Neural cell (in vitro differentiated cells): ENCODE results near the gene TIGD3. TPM values are rescaled to one million over a fixed set of nuclear protein-coding genes. Genes with fewer than 3 reads are reported as not detected.

Experiments
- H2AFZ ChIP-seq: fragments of 200-600, 300-800 bp; sonication (generic), shearing (Covaris generic); 2 replicates; pipeline ENCODE4 v1.6.0; 2014; ENCODE audit warnings: low read depth, mild to moderate bottlenecking, antibody characterized with exemption, low read length, moderate library complexity
- H3F3A ChIP-seq: fragments of 200-600 bp; shearing (Covaris generic); 2 replicates; pipeline ENCODE4 v1.6.1; 2016; ENCODE audit warnings: mild to moderate bottlenecking, moderate library complexity, mixed read lengths, antibody characterized with exemption, low read length; ENCODE audit not compliant: insufficient read depth, poor library complexity, severe bottlenecking
- H3K27ac ChIP-seq: fragments of 200-600, 300-800 bp; sonication (generic), shearing (Covaris generic); 2 replicates; pipeline ENCODE4 v1.5.1; 2014; ENCODE audit warnings: mild to moderate bottlenecking, low read length, moderate library complexity
- H3K27me3 ChIP-seq: fragments of 300-800, 200-600 bp; sonication (generic), shearing (Covaris generic); 2 replicates; pipeline ENCODE4 v1.6.0; 2014; ENCODE audit warnings: mild to moderate bottlenecking, low read depth, low read length, moderate library complexity; ENCODE audit not compliant: insufficient read depth
- H3K36me3 ChIP-seq: fragments of 300-800, 200-600 bp; sonication (generic), shearing (Covaris generic); 2 replicates; pipeline ENCODE4 v1.5.1; 2014; ENCODE audit warnings: mild to moderate bottlenecking, antibody characterized with exemption, low read length, moderate library complexity; ENCODE audit not compliant: insufficient read depth
- H3K4me2 ChIP-seq: fragments of 300-800, 200-600 bp; sonication (generic), shearing (Covaris generic); 2 replicates; pipeline ENCODE4 v1.6.0; 2014; ENCODE audit warnings: mild to moderate bottlenecking, low read length
- H3K4me3 ChIP-seq: fragments of 300-800, 200-600 bp; sonication (generic), shearing (Covaris generic); 2 replicates; pipeline ENCODE4 v1.5.1; 2014; ENCODE audit warnings: mild to moderate bottlenecking, low read length, moderate library complexity
- H3K79me2 ChIP-seq: fragments of 200-600 bp; shearing (Covaris generic); replicated peaks from 2 replicates; pipeline ENCODE4 v1.6.0; 2014; ENCODE audit warnings: mild to moderate bottlenecking, low read length, moderate library complexity; ENCODE audit not compliant: insufficient read depth
- H3K9ac ChIP-seq: fragments of 300-800, 200-600 bp; sonication (generic), shearing (Covaris generic); 2 replicates; pipeline ENCODE4 v1.6.1; 2016; ENCODE audit warnings: mild to moderate bottlenecking, low read length, mixed read lengths
- H3K9me2 ChIP-seq: fragments of 200-600 bp; shearing (Covaris generic); 2 replicates; pipeline ENCODE4 v1.6.1; 2016; ENCODE audit warnings: mild to moderate bottlenecking, low read length, mixed read lengths; ENCODE audit not compliant: insufficient read depth
- H3K9me3 ChIP-seq: fragments of 200-600, 300-800 bp; sonication (generic), shearing (Covaris generic); 2 replicates; pipeline ENCODE4 v1.6.1; 2016; ENCODE audit warnings: mild to moderate bottlenecking, mixed run types, low read length, moderate library complexity, mixed read lengths
- H4K20me1 ChIP-seq: fragments of 200-600 bp; shearing (Covaris generic); 2 replicates; pipeline ENCODE4 v1.6.1; 2016; ENCODE audit warnings: mild to moderate bottlenecking, mixed run types; ENCODE audit not compliant: insufficient read depth
- CTCF ChIP-seq: fragments of 450-650 bp; IDR thresholded peaks from 2 replicates; pipeline ENCODE4 v1.5.1; 2014; ENCODE audit warnings: antibody characterized with exemption, mild to moderate bottlenecking, moderate library complexity; ENCODE audit not compliant: poor library complexity, severe bottlenecking
- EP300 ChIP-seq: fragments of 450-650 bp; conservative IDR thresholded peaks from 2 replicates; pipeline ENCODE4 v1.6.1; 2014; ENCODE audit warnings: antibody characterized with exemption, mild to moderate bottlenecking, moderate library complexity; ENCODE audit not compliant: poor library complexity, severe bottlenecking
- EZH2 ChIP-seq: fragments of 200-600, 300-800 bp; shearing (Covaris generic), sonication (generic); IDR thresholded peaks from 2 replicates; pipeline ENCODE4 v1.6.1; 2014; ENCODE audit warnings: antibody characterized with exemption, low read length, borderline replicate concordance, mild to moderate bottlenecking; ENCODE audit not compliant: insufficient read depth, poor library complexity, severe bottlenecking
- MXI1 ChIP-seq: fragments of 450-650 bp; conservative IDR thresholded peaks from 2 replicates; pipeline ENCODE4 v1.6.1; 2014; ENCODE audit warnings: antibody characterized with exemption, mild to moderate bottlenecking; ENCODE audit not compliant: poor library complexity, severe bottlenecking
- POLR2AphosphoS5 ChIP-seq: IDR thresholded peaks from 2 replicates; pipeline ENCODE4 v1.6.1; 2012
- TAF1 ChIP-seq: IDR thresholded peaks from 2 replicates; pipeline ENCODE4 v1.6.1; 2012; ENCODE audit warnings: low read depth
- polyA plus RNA-seq: library from polyadenylated mRNA; depleted of rRNA; stranded (reverse); fragments of >200 nt; gene quantifications from 2 replicates; pipeline ENCODE4 v1.2.3, GENCODE V29; 2014

TIGD3 gene
- polyA plus RNA-seq, 1 donor from 2014 or later: 16.1 TPM

GRCh38 chr11:65340226-65340625, 14.3 kb upstream of the TIGD3 start:
- Histone ChIP-seq H3K36me3 (no peaks in the 10 kb centered on the region), H3K4me3 (no peak overlapping the region), H3K4me2 (no peak overlapping the region), H3K27me3 (no peaks in the 10 kb centered on the region), H3K9ac (no peak overlapping the region), H3F3A (no peaks in the 10 kb centered on the region), H3K9me2 (no peaks in the 10 kb centered on the region), H3K79me2 (peaks cover 52% of the 10 kb centered on the region), H2AFZ (no peak overlapping the region), H4K20me1 (peaks cover 4% of the 10 kb centered on the region), H3K27ac (no peak overlapping the region), H3K9me3 (no peaks in the 10 kb centered on the region)
- no peak for TF ChIP-seq TAF1
- no peak for TF ChIP-seq MXI1
- no peak for TF ChIP-seq EP300

- no peaks in the 10 kb centered on the region for H3K36me3 ChIP-seq
- peaks cover 4% of the 10 kb centered on the region for H4K20me1 ChIP-seq
Measured at GRCh38 chr11:65341856-65342255, 12.7 kb upstream of the TIGD3 start.

GRCh38 chr11:65351511-65351910, 3.0 kb upstream of the TIGD3 start:
- Histone ChIP-seq H3K4me2 (no peak overlapping the region), H4K20me1 (no peaks in the 10 kb centered on the region), H3K9ac (no peak overlapping the region), H2AFZ (no peak overlapping the region), H3K36me3 (peaks cover 6% of the 10 kb centered on the region), H3K27ac (no peak overlapping the region), H3K79me2 (peaks cover 18% of the 10 kb centered on the region), H3K27me3 (no peaks in the 10 kb centered on the region), H3K4me3 (no peak overlapping the region), H3K9me2 (no peaks in the 10 kb centered on the region), H3K9me3 (no peaks in the 10 kb centered on the region), H3F3A (peaks cover 6% of the 10 kb centered on the region)
- TF ChIP-seq TAF1 (no peak), POLR2AphosphoS5 (no peak), CTCF (no peak), EP300 (no peak), EZH2 (no peak)

More at GRCh38 chr11:65341856-65342255, 12.7 kb upstream of the TIGD3 start:
- H2AFZ ChIP-seq: no peak overlapping the region
- H3K9ac ChIP-seq: no peak overlapping the region
- no peak overlapping the region for H3K4me3 ChIP-seq
- H3F3A ChIP-seq: no peaks in the 10 kb centered on the region
- H3K9me2 ChIP-seq: no peaks in the 10 kb centered on the region
- TF ChIP-seq CTCF (no peak), EZH2 (no peak), MXI1 (no peak)
- no peaks in the 10 kb centered on the region for H3K27me3 ChIP-seq
- no peak overlapping the region for H3K4me2 ChIP-seq
- peaks cover 36% of the 10 kb centered on the region for H3K79me2 ChIP-seq
- H3K9me3 ChIP-seq: no peaks in the 10 kb centered on the region
- H3K27ac ChIP-seq: no peak overlapping the region
